SK-N-SH treated with all-trans-retinoic acid at 6 μM for 48 hours (cell line): ENCODE results near the gene TEC.

Experiments used
- ATAC-seq: fragments of 200-7000 bp; cut with Tn5 transposase; 3 replicates; pipeline ENCODE4 v1.9.1; 2020; ENCODE audit warnings: mild to moderate bottlenecking, moderate library complexity
- ARNTL ChIP-seq: fragments of 450-650 bp; formaldehyde crosslinking; IDR thresholded peaks from 2 replicates; pipeline ENCODE4 v1.5.0; 2020; ENCODE audit warnings: low read depth, mild to moderate bottlenecking, moderate library complexity, borderline replicate concordance
- BACH2 ChIP-seq: fragments of 250-450 bp; sonication (Bioruptor Pico); IDR thresholded peaks from 2 replicates; pipeline ENCODE4 v1.9.0; 2021; ENCODE audit warnings: mild to moderate bottlenecking, borderline replicate concordance
- CSDC2 ChIP-seq: fragments of 250-450 bp; sonication (Bioruptor Pico); IDR thresholded peaks from 2 replicates; pipeline ENCODE4 v1.5.0; 2020; ENCODE audit warnings: mild to moderate bottlenecking, moderate library complexity
- CSRNP3 ChIP-seq: fragments of 250-450 bp; sonication (Bioruptor Pico); IDR thresholded peaks from 2 replicates; pipeline ENCODE4 v1.5.1; 2021; ENCODE audit warnings: mild to moderate bottlenecking, moderate library complexity
- ESRRG ChIP-seq: fragments of 250-450 bp; sonication (Bioruptor Pico); IDR thresholded peaks from 2 replicates; pipeline ENCODE4 v1.6.1; 2021; ENCODE audit warnings: mild to moderate bottlenecking
- GLIS3 ChIP-seq: fragments of 250-450 bp; sonication (Bioruptor Pico); IDR thresholded peaks from 2 replicates; pipeline ENCODE4 v1.5.0; 2020; ENCODE audit warnings: mild to moderate bottlenecking, moderate library complexity
- ISL1 ChIP-seq: fragments of 250-450 bp; sonication (Bioruptor Pico); IDR thresholded peaks from 2 replicates; pipeline ENCODE4 v2.1.2; 2022; ENCODE audit warnings: mild to moderate bottlenecking, moderate library complexity
- PPARA ChIP-seq: fragments of 250-450 bp; sonication (Bioruptor Pico); IDR thresholded peaks from 2 replicates; pipeline ENCODE4 v1.5.0; 2020; ENCODE audit warnings: mild to moderate bottlenecking, borderline replicate concordance
- RARB ChIP-seq: fragments of 250-450 bp; sonication (Bioruptor Pico); IDR thresholded peaks from 2 replicates; pipeline ENCODE4 v1.8.0; 2021; ENCODE audit warnings: mild to moderate bottlenecking, moderate library complexity
- SNAI2 ChIP-seq: fragments of 250-450 bp; sonication (Bioruptor Pico); IDR thresholded peaks from 2 replicates; pipeline ENCODE4 v1.5.0; 2020; ENCODE audit warnings: mild to moderate bottlenecking, moderate library complexity
- TCF4 ChIP-seq: fragments of 250-450 bp; sonication (Bioruptor Pico); IDR thresholded peaks from 2 replicates; pipeline ENCODE4 v1.8.0; 2021; ENCODE audit warnings: mild to moderate bottlenecking, moderate library complexity, borderline replicate concordance
- TOX ChIP-seq: fragments of 250-450 bp; sonication (Bioruptor Pico); IDR thresholded peaks from 2 replicates; pipeline ENCODE4 v1.8.0; 2021; ENCODE audit warnings: mild to moderate bottlenecking, moderate library complexity, borderline replicate concordance
- TSHZ2 ChIP-seq: fragments of 250-450 bp; sonication (Bioruptor Pico); IDR thresholded peaks from 2 replicates; pipeline ENCODE4 v1.5.0; 2020; ENCODE audit warnings: mild to moderate bottlenecking, moderate library complexity
- ZC3H10 ChIP-seq: fragments of 250-450 bp; sonication (Bioruptor Pico); IDR thresholded peaks from 2 replicates; pipeline ENCODE4 v1.5.1; 2021; ENCODE audit warnings: mild to moderate bottlenecking, moderate library complexity
- ZFP3 ChIP-seq: fragments of 250-450 bp; sonication (Bioruptor Pico); IDR thresholded peaks from 2 replicates; pipeline ENCODE4 v1.5.0; 2020; ENCODE audit warnings: mild to moderate bottlenecking, moderate library complexity
- ZFP30 ChIP-seq: fragments of 450-650 bp; formaldehyde crosslinking; IDR thresholded peaks from 2 replicates; pipeline ENCODE4 v1.5.0; 2022; ENCODE audit warnings: mild to moderate bottlenecking, moderate library complexity
- ZNF565 ChIP-seq: fragments of 450-650 bp; formaldehyde crosslinking; conservative IDR thresholded peaks from 2 replicates; pipeline ENCODE4 v1.5.0; 2020; ENCODE audit warnings: low read depth, mild to moderate bottlenecking, moderate library complexity
- ZNF70 ChIP-seq: fragments of 450-650 bp; formaldehyde crosslinking; IDR thresholded peaks from 2 replicates; pipeline ENCODE4 v1.5.0; 2020; ENCODE audit warnings: mild to moderate bottlenecking, moderate library complexity
- ZNF8 ChIP-seq: fragments of 450-650 bp; formaldehyde crosslinking; IDR thresholded peaks from 2 replicates; pipeline ENCODE4 v1.5.0; 2020; ENCODE audit warnings: mild to moderate bottlenecking, moderate library complexity
- TF ChIP-seq, protein P1 (sequence below): fragments of 250-450 bp; sonication (Bioruptor Pico); IDR thresholded peaks from 2 replicates; pipeline ENCODE4 v1.5.1; 2020; ENCODE audit warnings: low read depth, mild to moderate bottlenecking, moderate library complexity
- TF ChIP-seq, protein P2 (sequence below): fragments of 250-450 bp; sonication (Bioruptor Pico); IDR thresholded peaks from 2 replicates; pipeline ENCODE4 v1.8.0; 2021; ENCODE audit warnings: low read depth, mild to moderate bottlenecking, moderate library complexity, borderline replicate concordance
- TF ChIP-seq, protein P3 (sequence below): fragments of 250-450 bp; sonication (Bioruptor Pico); IDR thresholded peaks from 2 replicates; pipeline ENCODE4 v1.8.0; 2020; ENCODE audit warnings: mild to moderate bottlenecking, moderate library complexity, borderline replicate concordance

The TEC gene

GRCh38 chr4:48193921-48194468, 75.6 kb downstream of the TEC start:
- TF ChIP-seq ISL1 (CRISPR knock-in tag) (no peak), ZNF565 (CRISPR knock-in tag) (no peak), ESRRG (CRISPR knock-in tag) (no peak), TOX (no peak), SNAI2 (CRISPR knock-in tag) (no peak), ZNF70 (CRISPR knock-in tag) (no peak), ZC3H10 (CRISPR knock-in tag) (no peak), CSDC2 (no peak), ZNF8 (CRISPR knock-in tag) (no peak), RARB (CRISPR knock-in tag) (no peak), ZFP3 (CRISPR knock-in tag) (no peak), CSRNP3 (CRISPR knock-in tag) (no peak), TCF4 (CRISPR knock-in tag) (no peak), PPARA (CRISPR knock-in tag) (no peak)
- TF ChIP-seq, protein P1, sequence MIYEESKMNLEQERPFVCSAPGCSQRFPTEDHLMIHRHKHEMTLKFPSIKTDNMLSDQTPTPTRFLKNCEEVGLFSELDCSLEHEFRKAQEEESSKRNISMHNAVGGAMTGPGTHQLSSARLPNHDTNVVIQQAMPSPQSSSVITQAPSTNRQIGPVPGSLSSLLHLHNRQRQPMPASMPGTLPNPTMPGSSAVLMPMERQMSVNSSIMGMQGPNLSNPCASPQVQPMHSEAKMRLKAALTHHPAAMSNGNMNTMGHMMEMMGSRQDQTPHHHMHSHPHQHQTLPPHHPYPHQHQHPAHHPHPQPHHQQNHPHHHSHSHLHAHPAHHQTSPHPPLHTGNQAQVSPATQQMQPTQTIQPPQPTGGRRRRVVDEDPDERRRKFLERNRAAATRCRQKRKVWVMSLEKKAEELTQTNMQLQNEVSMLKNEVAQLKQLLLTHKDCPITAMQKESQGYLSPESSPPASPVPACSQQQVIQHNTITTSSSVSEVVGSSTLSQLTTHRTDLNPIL (CRISPR knock-in tag) = no peak
- TF ChIP-seq, protein P2, sequence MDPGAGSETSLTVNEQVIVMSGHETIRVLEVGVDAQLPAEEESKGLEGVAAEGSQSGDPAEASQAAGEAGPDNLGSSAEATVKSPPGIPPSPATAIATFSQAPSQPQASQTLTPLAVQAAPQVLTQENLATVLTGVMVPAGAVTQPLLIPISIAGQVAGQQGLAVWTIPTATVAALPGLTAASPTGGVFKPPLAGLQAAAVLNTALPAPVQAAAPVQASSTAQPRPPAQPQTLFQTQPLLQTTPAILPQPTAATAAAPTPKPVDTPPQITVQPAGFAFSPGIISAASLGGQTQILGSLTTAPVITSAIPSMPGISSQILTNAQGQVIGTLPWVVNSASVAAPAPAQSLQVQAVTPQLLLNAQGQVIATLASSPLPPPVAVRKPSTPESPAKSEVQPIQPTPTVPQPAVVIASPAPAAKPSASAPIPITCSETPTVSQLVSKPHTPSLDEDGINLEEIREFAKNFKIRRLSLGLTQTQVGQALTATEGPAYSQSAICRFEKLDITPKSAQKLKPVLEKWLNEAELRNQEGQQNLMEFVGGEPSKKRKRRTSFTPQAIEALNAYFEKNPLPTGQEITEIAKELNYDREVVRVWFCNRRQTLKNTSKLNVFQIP = no peak
- TF ChIP-seq, protein P3, sequence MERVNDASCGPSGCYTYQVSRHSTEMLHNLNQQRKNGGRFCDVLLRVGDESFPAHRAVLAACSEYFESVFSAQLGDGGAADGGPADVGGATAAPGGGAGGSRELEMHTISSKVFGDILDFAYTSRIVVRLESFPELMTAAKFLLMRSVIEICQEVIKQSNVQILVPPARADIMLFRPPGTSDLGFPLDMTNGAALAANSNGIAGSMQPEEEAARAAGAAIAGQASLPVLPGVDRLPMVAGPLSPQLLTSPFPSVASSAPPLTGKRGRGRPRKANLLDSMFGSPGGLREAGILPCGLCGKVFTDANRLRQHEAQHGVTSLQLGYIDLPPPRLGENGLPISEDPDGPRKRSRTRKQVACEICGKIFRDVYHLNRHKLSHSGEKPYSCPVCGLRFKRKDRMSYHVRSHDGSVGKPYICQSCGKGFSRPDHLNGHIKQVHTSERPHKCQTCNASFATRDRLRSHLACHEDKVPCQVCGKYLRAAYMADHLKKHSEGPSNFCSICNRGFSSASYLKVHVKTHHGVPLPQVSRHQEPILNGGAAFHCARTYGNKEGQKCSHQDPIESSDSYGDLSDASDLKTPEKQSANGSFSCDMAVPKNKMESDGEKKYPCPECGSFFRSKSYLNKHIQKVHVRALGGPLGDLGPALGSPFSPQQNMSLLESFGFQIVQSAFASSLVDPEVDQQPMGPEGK (CRISPR knock-in tag) = no peak
- TF ChIP-seq, all 23 proteins: peak for 0
- ATAC-seq = no peak

DNA sequence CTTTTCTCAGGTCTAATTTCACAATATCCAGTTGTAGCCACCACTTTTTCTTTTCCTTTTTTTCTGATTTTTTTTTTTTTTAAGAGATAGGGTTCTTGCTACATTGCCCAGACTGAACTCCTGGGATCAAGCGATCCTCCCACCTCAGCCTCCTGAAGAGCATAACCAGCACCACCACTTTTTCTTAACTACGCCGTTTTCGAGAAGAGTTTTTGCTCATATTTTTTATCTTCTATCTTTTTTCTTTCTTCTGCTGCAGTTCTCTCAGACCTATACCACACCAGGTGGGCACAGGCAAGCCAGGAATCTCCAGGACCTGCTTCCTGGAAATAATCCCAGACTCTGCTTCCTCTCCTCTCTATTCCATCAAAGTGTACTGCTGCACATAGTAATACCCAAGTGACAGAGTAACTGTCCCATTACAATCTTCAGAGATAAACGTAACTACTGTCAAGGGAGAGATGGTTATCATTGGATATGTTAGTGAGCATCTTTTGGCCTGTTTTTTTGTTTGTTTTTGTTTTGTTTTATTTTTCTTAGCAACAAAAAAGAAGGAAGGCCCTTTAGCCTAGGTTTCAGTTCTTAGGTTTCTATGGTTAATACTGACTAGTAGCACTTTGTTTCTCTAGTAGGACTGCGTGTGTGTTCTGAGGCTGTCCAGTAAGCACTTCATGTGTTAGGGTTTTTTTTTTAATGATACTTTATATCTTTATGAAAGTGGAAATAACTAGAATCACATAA, 76.4 kb downstream of the TEC start:
- ATAC-seq = no peak
- TF ChIP-seq ARNTL (CRISPR knock-in tag) (no peak), ISL1 (CRISPR knock-in tag) (no peak), ZFP3 (CRISPR knock-in tag) (no peak), TSHZ2 (no peak), CSDC2 (no peak), RARB (CRISPR knock-in tag) (no peak), CSRNP3 (CRISPR knock-in tag) (no peak), ZNF8 (CRISPR knock-in tag) (no peak), TCF4 (CRISPR knock-in tag) (no peak), SNAI2 (CRISPR knock-in tag) (no peak), ZNF565 (CRISPR knock-in tag) (no peak), GLIS3 (CRISPR knock-in tag) (no peak), BACH2 (no peak), ZFP30 (CRISPR knock-in tag) (no peak)
- TF ChIP-seq, protein P3 (CRISPR knock-in tag) = no peak
- TF ChIP-seq, protein P2 = no peak
